Activated CD4-positive, alpha-beta T cell treated with anti-CD3 and anti-CD28 coated beads, Interleukin-2, amount 50 U/mL, for 4 hours (primary cell): ENCODE results near the gene ANKRD42.
"Not testable (repeated sequence)": the region's sequence is repeated elsewhere in the genome, so short reads cannot be mapped to it uniquely, and the experiment has no call there.

Experiments used
- DNase-seq, 2 experiments: peaks; one replicate each; pipeline ENCODE4 v3.0.0-alpha.2; 2020

ANKRD42 gene

GRCh38 chr11:83174008-83174407 is 19.5 kb upstream of the ANKRD42 start:
- DNase-seq: no peak

DNA sequence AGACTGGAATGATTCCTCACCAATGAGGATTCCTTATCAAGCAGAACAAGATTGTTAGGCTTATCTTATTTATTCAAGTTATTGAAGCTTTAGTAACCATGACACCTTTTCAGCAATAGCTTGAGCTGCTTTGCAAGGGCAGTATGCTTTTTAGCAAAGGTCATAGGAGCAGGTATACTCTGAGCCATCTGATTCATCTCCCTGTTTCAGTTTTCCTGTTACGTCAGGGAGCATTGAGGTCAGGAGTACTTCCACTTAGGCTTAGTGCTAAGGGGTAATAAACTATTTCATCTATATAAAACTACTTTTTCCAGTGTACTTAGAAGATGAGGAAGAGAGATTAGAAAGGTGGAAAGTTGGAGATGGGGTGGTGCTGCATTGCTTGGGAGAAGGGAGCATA is 17.7 kb upstream of the ANKRD42 start:
- DNase-seq: no peak

- no peak for DNase-seq
These were observed 11.7 kb upstream of the ANKRD42 start for GRCh38 chr11:83181815-83182214.

- no peak for DNase-seq
These were observed 7.7 kb upstream of the ANKRD42 start for GRCh38 chr11:83185767-83186166.

GRCh38 chr11:83187465-83187864 is 6.0 kb upstream of the ANKRD42 start:
- no peak for DNase-seq

GRCh38 chr11:83191491-83191890 is 2.0 kb upstream of the ANKRD42 start:
- peak; percentile 16 to 25 for DNase-seq

DNA sequence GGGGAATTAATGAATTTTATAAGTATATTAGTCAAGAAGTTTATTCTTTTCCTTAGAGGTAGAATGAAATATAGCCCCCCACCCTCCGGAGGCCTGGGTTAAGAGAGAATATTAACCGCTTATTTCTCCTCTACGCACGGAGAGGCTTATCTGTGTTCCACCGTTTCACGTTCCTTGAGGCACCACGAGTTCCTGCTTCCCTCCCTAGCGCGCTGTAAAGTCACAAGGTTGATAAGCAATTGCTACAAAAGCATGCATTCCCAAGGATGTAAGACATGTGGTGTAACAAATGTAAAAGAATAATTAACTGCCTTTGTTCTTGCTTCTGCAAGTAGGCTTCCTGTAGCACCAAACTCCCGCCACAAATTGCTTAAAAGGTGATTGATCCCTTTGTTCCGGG is 1.5 kb upstream of the ANKRD42 start:
- no peak for DNase-seq

DNA sequence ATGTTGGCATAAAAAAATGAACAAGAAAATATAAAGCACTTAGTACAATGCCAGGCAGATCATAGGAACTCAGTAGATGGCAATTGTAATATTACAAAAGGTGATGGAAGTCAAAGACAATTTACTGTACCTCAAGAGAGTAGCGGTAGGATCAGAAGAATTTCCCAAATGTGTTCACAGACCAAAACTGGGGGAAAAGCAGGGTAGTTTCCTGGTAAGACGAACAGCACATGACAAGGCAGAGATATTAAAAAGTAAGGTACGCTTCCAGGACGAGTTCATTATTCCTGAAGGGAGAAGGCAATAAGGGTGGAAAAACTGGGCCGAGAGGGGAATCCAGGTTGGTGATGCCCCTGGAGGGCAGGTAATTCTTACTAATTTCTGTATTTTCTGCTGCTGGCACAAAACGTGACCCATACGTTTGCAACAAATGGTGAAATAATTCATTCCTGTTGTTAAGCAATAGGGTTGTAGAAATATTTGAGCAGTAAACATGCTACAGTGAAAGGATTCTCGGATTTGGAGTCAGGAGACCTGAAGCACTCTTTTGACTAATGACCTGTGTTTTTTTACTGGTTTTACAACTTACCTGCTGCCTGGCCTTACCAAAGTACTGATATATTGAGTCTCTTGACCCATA is 786 bp upstream of the ANKRD42 start:
- DNase-seq: no peak

DNA sequence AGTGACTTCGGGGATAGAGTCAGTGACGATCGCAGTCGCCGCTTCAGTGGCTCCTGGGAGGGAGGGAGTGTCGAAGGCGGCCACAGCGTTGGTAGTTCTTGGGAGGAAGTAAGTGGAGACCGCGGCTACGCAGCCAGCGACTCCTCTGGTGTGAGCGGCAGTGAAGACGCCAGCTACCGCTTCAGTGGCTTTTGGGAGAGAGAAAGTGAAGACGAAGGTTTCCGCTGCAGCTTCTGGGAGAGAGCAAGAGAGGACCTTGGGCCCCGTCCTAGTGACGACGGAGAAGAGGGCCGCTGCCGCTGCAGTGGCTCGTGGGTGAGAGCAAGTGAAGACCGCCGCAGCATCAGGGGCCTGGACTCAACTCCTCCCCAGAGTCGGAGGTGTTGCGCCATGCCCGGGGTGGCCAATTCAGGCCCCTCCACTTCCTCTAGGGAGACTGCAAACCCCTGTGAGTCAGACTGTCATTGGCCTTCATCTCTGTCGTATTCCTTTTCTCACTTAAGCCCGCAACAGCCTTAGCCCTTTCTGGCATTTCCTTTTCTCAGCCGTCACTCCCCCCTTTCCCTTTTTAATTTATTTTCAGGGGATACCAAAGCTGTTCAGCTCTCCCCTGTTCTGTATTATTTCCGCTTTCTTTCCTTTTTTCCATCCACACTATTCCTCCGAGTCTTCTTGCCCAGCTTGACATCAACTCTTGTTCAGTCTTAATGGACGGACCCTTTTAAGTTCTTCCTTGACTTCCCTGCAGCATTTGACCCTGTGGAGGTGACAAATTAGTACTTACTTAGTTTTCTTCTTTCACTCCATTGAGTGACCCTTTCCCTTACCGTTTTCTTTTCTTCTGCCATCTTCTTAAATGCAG is 1.0 kb downstream of the ANKRD42 start:
- DNase-seq: peak; percentile 28 to 30

GRCh38 chr11:83195143-83195466 is 1.6 kb downstream of the ANKRD42 start:
- DNase-seq: no peak

DNA sequence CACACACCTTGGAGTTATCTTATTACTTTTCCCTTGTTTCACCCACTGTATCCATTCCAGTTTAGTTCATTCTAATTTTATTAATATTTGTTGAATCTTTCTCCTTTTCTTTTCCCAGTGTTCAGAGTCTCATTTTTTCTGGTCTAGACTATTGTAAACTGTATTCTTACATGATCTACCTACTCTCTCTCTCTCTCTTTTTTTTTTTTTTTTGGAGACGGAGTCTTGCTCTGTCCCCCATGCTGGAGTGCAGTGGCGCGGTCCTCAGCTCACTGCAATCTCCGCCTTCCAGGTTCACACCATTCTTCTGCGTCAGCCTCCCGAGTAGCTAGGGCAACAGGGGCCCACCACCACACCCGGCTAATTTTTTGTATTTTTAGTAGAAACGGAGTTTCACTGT is 2.1 kb downstream of the ANKRD42 start:
- no peak for DNase-seq

- no peak for DNase-seq
These were observed 6.5 kb downstream of the ANKRD42 start for GRCh38 chr11:83200035-83200434.

- DNase-seq: no peak
These were observed 12.2 kb downstream of the ANKRD42 start for GRCh38 chr11:83205608-83206185.

DNA sequence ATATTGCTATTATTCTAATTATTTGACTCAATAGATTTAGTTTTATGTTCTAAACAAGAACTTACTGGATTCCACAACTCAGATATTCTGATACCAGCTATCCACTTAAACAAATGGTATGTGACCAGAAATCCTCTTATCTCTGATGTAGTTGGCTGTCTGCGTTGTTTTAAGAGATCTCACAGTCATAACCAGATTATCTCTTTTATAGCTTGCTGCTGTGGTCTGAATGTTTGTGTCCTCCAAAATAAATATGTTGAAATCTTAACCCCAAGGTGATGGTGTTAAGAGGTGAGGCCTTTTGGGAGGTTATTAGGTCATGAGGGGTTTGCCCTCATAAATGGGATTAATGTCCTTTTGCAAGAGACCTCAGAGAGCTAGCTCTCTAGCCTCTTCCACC is 12.7 kb downstream of the ANKRD42 start:
- DNase-seq: no peak

GRCh38 chr11:83206771-83207382 is 13.4 kb downstream of the ANKRD42 start:
- DNase-seq: not testable (repeated sequence)

DNA sequence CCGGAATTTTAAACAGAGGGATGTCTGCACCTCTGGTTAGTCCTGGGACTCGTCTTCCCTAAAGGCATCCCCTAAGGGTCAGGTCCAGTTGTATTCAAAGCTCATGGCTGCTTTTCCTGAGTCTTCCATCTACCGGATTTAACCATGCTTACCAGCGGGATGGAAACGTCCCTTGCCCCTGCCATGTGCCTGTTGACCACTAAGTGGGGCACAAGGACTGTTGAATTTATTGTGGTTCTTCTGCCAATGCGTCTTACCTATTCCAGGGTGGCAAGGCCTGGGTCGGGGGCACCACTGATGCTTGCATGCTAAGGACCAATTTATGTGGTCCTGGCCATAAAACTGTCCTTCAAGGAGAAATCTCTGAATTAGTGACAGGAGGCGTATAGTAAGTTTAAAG is 25.6 kb downstream of the ANKRD42 start:
- DNase-seq: no peak

GRCh38 chr11:83220260-83220659 is 26.7 kb downstream of the ANKRD42 start:
- DNase-seq: no peak

- no peak for DNase-seq
These were observed 28.2 kb downstream of the ANKRD42 start for GRCh38 chr11:83221694-83222093.

DNA sequence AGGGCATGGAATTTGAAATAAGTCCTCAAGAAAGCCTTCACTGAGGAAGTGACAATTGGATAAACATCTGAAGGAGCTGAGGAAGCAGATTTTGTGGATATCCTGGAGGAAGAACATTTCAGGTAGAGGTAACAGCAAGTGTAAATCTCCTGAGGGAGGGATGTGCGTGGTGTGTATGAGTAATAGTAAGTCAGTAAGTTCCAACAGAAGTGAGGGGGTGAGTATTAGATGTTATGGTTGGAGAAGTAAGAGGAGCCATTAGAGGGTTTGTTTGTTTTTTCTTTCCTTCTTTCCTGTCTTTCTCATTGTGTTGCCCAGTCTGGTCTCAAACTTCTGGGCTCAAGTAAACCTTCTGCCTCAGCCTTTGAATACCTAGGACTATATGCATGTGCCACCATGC is 29.0 kb downstream of the ANKRD42 start:
- DNase-seq: no peak

DNA sequence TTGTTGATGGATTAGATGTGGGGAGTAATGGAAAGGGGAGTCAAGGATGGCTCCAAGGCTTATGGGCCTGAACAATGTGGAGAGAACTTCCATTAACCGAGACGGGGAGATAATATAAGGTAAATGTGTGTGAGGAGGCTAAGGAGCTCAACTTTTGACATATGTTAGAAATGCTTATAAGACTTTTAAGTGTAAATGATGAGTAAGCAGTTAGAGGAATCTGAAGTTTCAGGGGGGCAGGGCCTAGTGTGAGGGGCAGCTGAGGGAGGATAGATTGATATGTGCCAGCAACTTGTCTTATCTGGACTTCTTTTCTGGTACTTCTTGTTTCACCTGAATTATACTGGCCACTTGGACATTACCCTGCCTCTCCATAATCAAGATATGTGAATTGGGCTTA is 29.9 kb downstream of the ANKRD42 start:
- DNase-seq: no peak

DNA sequence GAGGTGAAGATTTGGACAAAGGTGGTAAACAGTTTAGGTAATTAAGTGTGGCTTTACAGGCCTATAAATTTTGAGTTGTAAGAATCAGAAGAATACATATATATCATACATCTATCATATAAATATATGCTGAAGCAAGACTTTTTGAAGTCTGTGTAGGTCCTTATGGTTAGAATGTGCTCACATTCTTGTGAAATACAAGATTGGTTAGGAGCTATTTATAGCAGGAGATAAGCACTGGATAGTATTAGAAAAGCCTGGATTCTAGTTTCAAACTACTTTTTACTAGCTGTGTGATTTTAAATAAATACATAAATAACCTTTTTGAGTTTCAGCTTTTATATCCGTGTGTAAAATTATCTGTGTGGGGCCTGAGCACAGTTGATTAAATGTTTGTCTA is 42.3 kb downstream of the ANKRD42 start:
- no peak for DNase-seq

- DNase-seq: no peak
These were observed 44.6 kb downstream of the ANKRD42 start for GRCh38 chr11:83238111-83238510.

DNA sequence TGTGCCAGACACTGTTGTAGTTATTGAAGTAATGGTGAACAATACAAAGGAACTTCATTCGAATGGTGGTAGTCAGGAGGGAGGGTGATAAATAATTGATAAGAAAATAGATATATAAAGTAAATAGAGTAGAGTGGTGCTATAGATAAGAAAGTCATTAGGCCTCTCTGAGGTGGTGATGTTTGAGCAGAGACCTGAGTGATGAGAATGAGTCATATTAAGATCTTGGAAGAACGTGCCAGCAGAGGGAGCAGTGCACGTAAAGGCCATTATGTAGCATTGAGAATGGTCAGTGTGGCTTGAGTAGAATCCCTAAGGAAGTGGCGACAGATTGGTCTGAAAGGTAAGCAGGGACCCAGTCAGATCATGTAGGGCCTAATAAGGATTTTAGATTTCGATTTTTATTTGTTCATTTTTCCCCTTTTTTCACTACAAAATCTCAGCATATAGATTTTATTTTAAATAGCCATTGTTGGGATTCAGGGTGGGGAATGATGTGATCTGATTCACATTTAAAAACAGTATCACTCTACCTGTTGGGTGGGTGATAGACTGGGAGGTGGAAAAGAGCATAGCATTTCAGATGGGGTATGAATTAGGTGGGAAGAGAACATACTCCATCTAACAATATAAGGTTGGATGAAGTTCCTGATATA is 47.9 kb downstream of the ANKRD42 start:
- no peak for DNase-seq
